GM13976 (cell line): ENCODE results near the gene BAX.
A peak's percentile ranks its signal among the peaks of the same experiment; 100 is the strongest.

Experiments used
- DNase-seq: peaks from one replicate; pipeline ENCODE4 v3.0.0; 2012; ENCODE audit warnings: low spot score
- in situ Hi-C: fragments of 300-500 bp; cut with MboI; formaldehyde crosslinking; loops from one replicate; pipeline ENCODE4 v1.12.0; 2022; ENCODE audit warnings: low sequenced_read_pairs, mixed read lengths, inconsistent platforms; ENCODE audit not compliant: unreplicated experiment
- TF ChIP-seq, protein P1 (sequence below): IDR thresholded peaks from 2 replicates; pipeline ENCODE4 v1.5.1; 2012; ENCODE audit warnings: borderline replicate concordance, mild to moderate bottlenecking; ENCODE audit not compliant: insufficient read depth; ENCODE audit errors: extremely low read depth, missing control alignments, control extremely low read depth

BAX gene

GRCh38 chr19:48962849-48963165 lies 8.1 kb downstream of the BAX start:
- in situ Hi-C loops, result no loop called here
- DNase-seq, result no peak
- TF ChIP-seq, protein P1, sequence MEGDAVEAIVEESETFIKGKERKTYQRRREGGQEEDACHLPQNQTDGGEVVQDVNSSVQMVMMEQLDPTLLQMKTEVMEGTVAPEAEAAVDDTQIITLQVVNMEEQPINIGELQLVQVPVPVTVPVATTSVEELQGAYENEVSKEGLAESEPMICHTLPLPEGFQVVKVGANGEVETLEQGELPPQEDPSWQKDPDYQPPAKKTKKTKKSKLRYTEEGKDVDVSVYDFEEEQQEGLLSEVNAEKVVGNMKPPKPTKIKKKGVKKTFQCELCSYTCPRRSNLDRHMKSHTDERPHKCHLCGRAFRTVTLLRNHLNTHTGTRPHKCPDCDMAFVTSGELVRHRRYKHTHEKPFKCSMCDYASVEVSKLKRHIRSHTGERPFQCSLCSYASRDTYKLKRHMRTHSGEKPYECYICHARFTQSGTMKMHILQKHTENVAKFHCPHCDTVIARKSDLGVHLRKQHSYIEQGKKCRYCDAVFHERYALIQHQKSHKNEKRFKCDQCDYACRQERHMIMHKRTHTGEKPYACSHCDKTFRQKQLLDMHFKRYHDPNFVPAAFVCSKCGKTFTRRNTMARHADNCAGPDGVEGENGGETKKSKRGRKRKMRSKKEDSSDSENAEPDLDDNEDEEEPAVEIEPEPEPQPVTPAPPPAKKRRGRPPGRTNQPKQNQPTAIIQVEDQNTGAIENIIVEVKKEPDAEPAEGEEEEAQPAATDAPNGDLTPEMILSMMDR, result no peak

DNA sequence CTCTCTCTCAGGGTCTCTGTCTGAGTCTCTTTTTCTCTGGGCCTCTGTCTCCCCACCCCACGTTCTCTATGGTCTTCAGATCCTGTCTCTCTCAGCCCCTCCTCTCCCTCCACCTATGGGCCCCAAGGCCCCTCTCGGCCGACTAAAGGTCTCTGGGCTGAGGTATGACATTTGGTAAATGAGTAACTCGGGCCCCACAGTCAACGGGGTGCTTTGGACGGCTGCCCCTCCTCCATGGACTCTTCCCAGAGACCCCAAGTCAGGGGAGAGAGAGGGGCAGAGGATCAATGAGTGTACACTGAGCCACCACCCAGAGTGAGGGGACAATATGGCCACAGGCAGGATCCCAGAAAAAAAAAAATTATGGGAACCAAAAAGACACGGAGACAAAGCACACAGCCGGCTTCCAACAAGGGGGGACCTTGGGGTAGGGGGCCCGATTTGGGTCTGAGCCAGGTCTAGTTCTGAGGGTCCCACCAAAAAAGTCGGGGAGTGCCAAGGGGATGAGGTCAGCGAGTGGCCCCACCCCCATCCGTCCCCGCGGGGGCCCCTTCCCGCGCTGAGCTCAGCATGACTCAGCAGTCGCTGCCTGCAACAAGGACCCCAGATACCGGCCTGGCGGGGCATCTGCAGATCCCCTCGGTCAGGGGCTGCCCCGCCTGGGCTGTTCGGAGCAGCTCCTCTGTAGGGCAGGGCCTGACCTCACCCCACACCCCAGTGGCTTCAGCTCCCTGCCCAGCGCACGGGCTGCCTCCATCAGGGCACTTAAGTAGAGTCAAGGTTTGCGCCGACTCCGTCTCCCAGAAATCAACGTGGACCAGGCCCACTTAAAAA lies 8.9 kb downstream of the BAX start:
- DNase-seq, result peak; percentile 87
- TF ChIP-seq, protein P1, result no peak
- in situ Hi-C loops, result no loop called here

- DNase-seq, result no peak
- TF ChIP-seq, protein P1, result no peak
- in situ Hi-C loops, result no loop called here
Measured at GRCh38 chr19:48964205-48965039, 9.7 kb downstream of the BAX start.

DNA sequence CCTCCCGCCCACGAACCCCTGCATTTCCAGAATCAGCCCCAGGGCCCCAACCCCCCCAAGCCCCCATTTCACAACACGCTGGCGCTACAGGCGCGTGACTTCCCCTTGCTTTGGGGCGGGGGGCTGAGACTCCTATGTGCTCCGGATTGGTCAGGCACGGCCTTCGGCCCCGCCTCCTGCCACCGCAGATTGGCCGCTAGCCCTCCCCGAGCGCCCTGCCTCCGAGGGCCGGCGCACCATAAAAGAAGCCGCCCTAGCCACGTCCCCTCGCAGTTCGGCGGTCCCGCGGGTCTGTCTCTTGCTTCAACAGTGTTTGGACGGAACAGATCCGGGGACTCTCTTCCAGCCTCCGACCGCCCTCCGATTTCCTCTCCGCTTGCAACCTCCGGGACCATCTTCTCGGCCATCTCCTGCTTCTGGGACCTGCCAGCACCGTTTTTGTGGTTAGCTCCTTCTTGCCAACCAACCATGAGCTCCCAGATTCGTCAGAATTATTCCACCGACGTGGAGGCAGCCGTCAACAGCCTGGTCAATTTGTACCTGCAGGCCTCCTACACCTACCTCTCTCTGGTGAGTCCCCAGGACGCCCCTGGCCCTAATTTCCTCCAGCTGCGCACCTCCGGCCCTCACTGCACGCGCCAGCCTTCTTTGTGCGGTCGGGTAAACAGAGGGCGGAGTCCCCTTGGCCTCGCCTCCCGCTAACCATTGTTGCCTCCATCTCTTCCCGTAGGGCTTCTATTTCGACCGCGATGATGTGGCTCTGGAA lies 10.5 kb downstream of the BAX start, which contains the start of gene FTL:
TSS of gene FTL (plus strand) at position 270 of the 766 bp plus-strand sequence. CDS start at position 469, 199 bp downstream.
- TF ChIP-seq, protein P1, result no peak
- peak; percentile 98 for DNase-seq
- in situ Hi-C loops, result no loop called here

- peak; percentile 81 for DNase-seq
- TF ChIP-seq, protein P1, result no peak
- in situ Hi-C loops, result no loop called here
Measured at GRCh38 chr19:48965806-48966540, 11.3 kb downstream of the BAX start.

DNA sequence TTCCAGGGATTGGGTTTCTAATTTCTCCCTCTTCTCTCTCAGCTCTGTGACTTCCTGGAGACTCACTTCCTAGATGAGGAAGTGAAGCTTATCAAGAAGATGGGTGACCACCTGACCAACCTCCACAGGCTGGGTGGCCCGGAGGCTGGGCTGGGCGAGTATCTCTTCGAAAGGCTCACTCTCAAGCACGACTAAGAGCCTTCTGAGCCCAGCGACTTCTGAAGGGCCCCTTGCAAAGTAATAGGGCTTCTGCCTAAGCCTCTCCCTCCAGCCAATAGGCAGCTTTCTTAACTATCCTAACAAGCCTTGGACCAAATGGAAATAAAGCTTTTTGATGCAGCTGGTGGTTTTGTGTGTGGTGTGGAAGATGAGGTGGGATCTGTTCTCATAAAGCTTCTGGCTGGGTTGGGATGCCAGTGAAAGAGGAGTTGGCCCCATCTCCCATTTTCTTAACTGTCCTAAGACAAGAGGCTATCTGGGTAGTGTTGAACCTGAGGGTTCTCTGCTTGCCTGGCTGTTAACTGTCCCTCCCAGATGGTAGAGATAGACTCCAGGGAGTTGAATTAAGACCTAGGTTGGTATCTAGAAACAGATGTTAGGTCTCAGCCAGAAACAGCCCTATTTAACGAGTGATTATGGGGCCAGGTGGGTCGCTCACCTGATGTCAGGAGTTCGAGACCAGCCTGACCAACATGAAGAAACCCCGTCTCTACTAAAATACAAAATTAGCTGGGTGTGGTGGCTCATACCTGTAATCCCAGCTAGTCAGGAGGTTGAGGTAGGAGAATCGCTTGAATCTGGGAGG lies 12.1 kb downstream of the BAX start:
- in situ Hi-C loops, result no loop called here
- DNase-seq, result no peak
- TF ChIP-seq, protein P1, result no peak
